HUDEP-2 (cell line): ENCODE measurements around the gene RASGRP2.

ENCODE experiments used
- DNase-seq, 76 experiments: peaks; one replicate each; lab custom pipeline; 2025; ENCODE audit not compliant: unreplicated experiment in 76 of 76; lab: John Stamatoyannopoulos, UW

Gene RASGRP2

DNA sequence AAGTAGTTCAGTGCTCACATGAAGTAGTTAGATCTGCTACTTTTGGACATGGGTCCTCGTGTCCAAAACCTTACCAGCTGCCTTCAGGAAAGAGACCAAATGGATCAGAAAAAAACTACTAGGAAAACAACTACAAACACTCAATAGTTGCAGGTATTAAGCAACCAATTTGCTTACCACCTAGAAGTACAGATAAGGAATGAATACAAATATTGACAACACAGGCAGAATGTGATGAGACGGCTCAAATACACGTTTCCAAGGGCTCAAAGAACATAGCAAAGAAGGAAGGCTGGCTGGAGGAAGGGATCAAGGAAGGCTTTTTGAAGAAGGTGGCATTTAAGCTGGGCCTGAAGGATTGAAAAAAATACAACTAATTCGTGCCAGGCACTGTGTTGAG is 62.8 kb downstream of the RASGRP2 start:
- no peak for DNase-seq

DNA sequence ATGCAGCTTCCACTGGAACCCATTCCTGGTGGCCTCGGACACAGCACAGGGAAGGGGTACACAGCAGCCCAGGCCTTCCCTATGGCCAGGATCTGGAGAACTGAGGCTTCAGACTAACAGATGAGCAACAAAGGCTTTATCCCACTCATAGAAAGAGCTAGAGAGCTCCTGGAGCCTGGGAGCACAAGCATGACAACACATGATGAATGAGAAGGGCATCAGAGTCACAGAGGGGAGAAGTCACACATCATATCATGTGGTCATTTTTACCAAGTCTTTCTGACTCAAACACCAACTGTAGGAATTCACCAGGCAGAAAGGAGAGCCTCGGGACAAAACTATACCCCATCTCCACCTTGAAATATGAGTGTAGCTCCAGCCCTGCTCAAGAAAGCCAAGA is 64.1 kb downstream of the RASGRP2 start:
- no peak for DNase-seq

GRCh38 chr11:64677441-64678023 is 66.4 kb downstream of the RASGRP2 start:
- DNase-seq, result no peak
